Aortic smooth muscle cell (primary cell): Measurements from ENCODE around the gene OSBPL1A. TPM values are rescaled to one million over a fixed set of nuclear protein-coding genes. Genes with fewer than 3 reads are reported as not detected.

Source experiments
- total RNA-seq: library from RNA; depleted of rRNA; stranded (reverse); fragments of >200 nt; gene quantifications from 2 replicates; pipeline ENCODE4 v1.2.3, GENCODE V29; 2014

The OSBPL1A gene
- 28.1 and 40.3 TPM in 2 replicates for total RNA-seq

DNA sequence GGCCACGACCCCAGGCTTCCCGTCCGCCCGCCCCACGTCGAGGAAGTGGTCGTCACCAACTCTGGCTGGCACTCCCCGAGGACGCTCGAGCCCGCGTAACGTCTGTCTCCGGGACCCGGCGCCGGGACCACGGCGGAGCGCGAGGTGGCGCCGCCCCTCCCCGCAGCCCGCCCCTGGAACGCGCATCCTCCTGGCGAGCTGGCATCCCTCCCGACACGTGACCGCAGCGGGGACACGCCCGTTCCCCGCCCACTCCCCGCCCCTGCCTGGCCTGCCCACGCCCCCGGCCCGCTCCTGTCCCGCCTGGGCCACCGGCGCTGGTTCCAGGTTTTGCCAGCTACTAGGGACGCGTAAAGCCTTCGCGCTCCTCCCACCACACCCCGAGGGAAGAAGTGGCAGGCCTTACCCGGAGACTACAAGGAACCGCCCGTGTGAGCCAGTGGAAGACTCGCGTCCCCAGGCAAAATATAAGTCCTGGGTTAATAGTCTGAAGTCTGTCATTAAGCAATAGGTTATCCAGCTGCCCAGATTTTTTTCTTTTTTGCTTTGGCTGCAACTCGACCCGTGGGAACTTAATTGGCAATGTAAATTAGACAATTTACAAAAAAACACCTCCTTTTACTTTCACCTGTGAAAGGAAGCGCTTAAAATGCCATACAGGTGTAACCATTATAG lies at the start of gene OSBPL1A:
Gene OSBPL1A, minus strand, starts transcription at position 131 of the 675 bp plus-strand sequence. CDS start 20,291 bp downstream, outside the sequence.

DNA sequence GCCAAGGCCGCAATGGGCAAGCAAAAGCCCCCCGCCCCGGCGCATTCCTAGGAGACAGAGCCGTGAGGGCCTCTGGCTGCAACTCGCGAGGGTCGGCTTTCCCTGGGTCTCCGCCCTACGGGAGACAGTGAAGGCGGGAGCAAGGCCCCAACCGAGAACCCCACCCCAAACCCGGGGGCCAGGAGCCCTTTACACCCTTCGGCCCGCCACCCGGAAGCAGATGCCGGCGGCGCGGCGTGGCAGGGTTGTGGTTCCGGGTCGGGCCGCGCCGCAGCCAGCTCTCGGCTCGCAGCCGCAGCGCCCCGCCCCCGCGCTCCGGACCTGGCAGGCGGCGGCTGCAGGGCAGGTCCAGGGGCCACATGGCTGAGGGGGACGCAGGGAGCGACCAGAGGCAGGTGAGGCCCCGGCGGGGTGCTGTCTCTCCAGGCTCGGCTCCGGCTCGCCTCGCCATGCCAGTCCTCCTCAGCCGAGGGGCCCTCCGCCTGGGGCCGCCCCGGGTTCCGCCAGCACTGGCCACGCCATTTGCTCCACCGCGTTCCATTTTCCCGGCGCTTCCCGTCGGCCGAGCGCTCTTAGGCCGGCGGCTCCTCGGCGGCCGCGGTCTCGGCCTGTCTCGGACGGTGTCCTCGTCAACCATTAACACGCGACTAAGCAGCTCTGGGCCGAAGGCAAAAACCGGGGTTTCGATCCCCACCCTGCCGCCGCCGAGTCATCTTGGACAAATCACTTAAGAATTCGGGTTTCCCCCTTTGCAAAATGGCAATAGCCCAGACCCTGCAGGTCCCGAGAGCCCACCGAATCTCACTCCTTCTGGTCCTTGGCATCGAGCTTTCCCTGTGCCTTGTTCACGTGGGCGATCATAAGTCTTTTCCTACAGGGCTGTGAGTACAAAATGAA lies 29.0 kb upstream of the OSBPL1A start, which contains the start of gene IMPACT:
Gene IMPACT, plus strand, starts transcription at position 273 of the 897 bp plus-strand sequence. Its CDS starts 87 bp downstream, at position 360.

GRCh38 chr18:24138789-24139616 lies 258.6 kb downstream of the OSBPL1A start, which contains the start of gene CABYR:
Gene CABYR (plus strand): TSS chr18:24139062. CDS start chr18:24143115, 4,053 bp downstream.

Other genes starting within 250 kb of the OSBPL1A start
- 25.4 and 29.0 TPM in 2 replicates for gene IMPACT, start 28.8 kb upstream of the OSBPL1A start, total RNA-seq
- under 0.01 and 0.06 TPM in 2 replicates for gene HRH4, start 62.8 kb upstream of the OSBPL1A start, total RNA-seq